Mucosa of rectum (tissue), 2 donors: Measurements from ENCODE around the gene STRN.

Experiments used
- H3K27ac ChIP-seq, 2 donors: one replicate each; pipeline ENCODE4 v1.7.0; 2013; ENCODE audit warnings: inconsistent platforms in 2 of 2, low read depth in 2 of 2, low read length in 2 of 2
- H3K27me3 ChIP-seq, 2 donors: one replicate each; pipeline ENCODE4 v1.7.0; 2013; ENCODE audit warnings: low read length in 2 of 2; ENCODE audit not compliant: control insufficient read depth in 2 of 2, insufficient read depth in 2 of 2
- H3K36me3 ChIP-seq, 2 donors: one replicate each; pipeline ENCODE4 v1.7.0; 2013; ENCODE audit warnings: low read length in 2 of 2; ENCODE audit not compliant: control insufficient read depth in 2 of 2, insufficient read depth in 2 of 2
- H3K4me1 ChIP-seq, 2 donors: one replicate each; pipeline ENCODE4 v1.7.0; 2013; ENCODE audit warnings: low read length in 2 of 2, mild to moderate bottlenecking in 1 of 2; ENCODE audit not compliant: control insufficient read depth in 2 of 2, insufficient read depth in 2 of 2
- H3K4me3 ChIP-seq, 2 donors: one replicate each; pipeline ENCODE4 v1.7.0; 2013; ENCODE audit warnings: low read length in 2 of 2
- H3K9ac ChIP-seq, 2 donors: one replicate each; pipeline ENCODE4 v1.7.0; 2013; ENCODE audit warnings: low read length in 2 of 2, low read depth in 1 of 2, mild to moderate bottlenecking in 1 of 2
- H3K9me3 ChIP-seq, 2 donors: one replicate each; pipeline ENCODE4 v1.7.0; 2013; ENCODE audit warnings: low read length in 2 of 2; ENCODE audit not compliant: control insufficient read depth in 2 of 2
- donor health status: healthy.
- donor health status: Normal muscosa, but diverticular disease.

The STRN gene

GRCh38 chr2:36964496-36965058, 1.8 kb downstream of the STRN start:
- Histone ChIP-seq H3K4me1 (peaks cover 15 to 31% of the 10 kb centered on the region in 2 donors), H3K36me3 (no peaks in the 10 kb centered on the region), H3K4me3 (peak overlapping the region; percentile 24 to 89), H3K9ac (peak overlapping the region in 1 of 2 donors; percentile 86), H3K9me3 (no peaks in the 10 kb centered on the region), H3K27ac (peak overlapping the region; percentile 86 to 88), H3K27me3 (no peaks in the 10 kb centered on the region)

- H3K4me1 ChIP-seq, result peaks cover 14 to 31% of the 10 kb centered on the region in 2 donors
Observed at GRCh38 chr2:36963734-36964133, 2.6 kb downstream of the STRN start.

GRCh38 chr2:36963106-36963505, 3.2 kb downstream of the STRN start:
- Histone ChIP-seq H3K9ac (no peak overlapping the region), H3K27me3 (no peaks in the 10 kb centered on the region), H3K4me3 (no peak overlapping the region), H3K4me1 (peaks cover 12 to 28% of the 10 kb centered on the region in 2 donors), H3K9me3 (no peaks in the 10 kb centered on the region), H3K36me3 (no peaks in the 10 kb centered on the region), H3K27ac (no peak overlapping the region)

More at GRCh38 chr2:36963734-36964133, 2.6 kb downstream of the STRN start:
- no peaks in the 10 kb centered on the region for H3K27me3 ChIP-seq
- no peak overlapping the region for H3K9ac ChIP-seq
- H3K9me3 ChIP-seq, result no peaks in the 10 kb centered on the region
- no peaks in the 10 kb centered on the region for H3K36me3 ChIP-seq
- H3K27ac ChIP-seq, result no peak overlapping the region
- no peak overlapping the region for H3K4me3 ChIP-seq

- Histone ChIP-seq H3K9me3 (no peaks in the 10 kb centered on the region), H3K4me3 (no peak overlapping the region), H3K4me1 (peaks cover 8 to 17% of the 10 kb centered on the region in 2 donors), H3K27ac (no peak overlapping the region), H3K27me3 (no peaks in the 10 kb centered on the region), H3K9ac (no peak overlapping the region), H3K36me3 (no peaks in the 10 kb centered on the region)
Observed at GRCh38 chr2:36960773-36961172, 5.6 kb downstream of the STRN start.

- Histone ChIP-seq H3K27me3 (no peaks in the 10 kb centered on the region), H3K36me3 (no peaks in the 10 kb centered on the region), H3K9me3 (no peaks in the 10 kb centered on the region), H3K27ac (no peak overlapping the region), H3K4me3 (no peak overlapping the region), H3K9ac (no peak overlapping the region), H3K4me1 (peaks cover 8 to 10% of the 10 kb centered on the region in 2 donors)
Observed at GRCh38 chr2:36960005-36960675, 6.2 kb downstream of the STRN start.

GRCh38 chr2:36954977-36955607, 11.2 kb downstream of the STRN start:
- Histone ChIP-seq H3K27me3 (no peaks in the 10 kb centered on the region), H3K9ac (no peak overlapping the region), H3K9me3 (no peaks in the 10 kb centered on the region), H3K4me1 (peaks cover 0 to 4% of the 10 kb centered on the region in 2 donors), H3K27ac (no peak overlapping the region), H3K36me3 (no peaks in the 10 kb centered on the region), H3K4me3 (no peak overlapping the region)

GRCh38 chr2:36952748-36953197, 13.6 kb downstream of the STRN start:
- H3K36me3 ChIP-seq, result no peaks in the 10 kb centered on the region
- no peaks in the 10 kb centered on the region for H3K9me3 ChIP-seq
- no peaks in the 10 kb centered on the region for H3K27me3 ChIP-seq
- no peak overlapping the region for H3K27ac ChIP-seq
- H3K4me1 ChIP-seq, result no peaks in the 10 kb centered on the region
- H3K4me3 ChIP-seq, result no peak overlapping the region
- H3K9ac ChIP-seq, result no peak overlapping the region

GRCh38 chr2:36951574-36951973, 14.8 kb downstream of the STRN start:
- Histone ChIP-seq H3K27ac (no peak overlapping the region), H3K36me3 (no peaks in the 10 kb centered on the region), H3K4me1 (no peaks in the 10 kb centered on the region)

GRCh38 chr2:36951027-36951518, 15.3 kb downstream of the STRN start:
- Histone ChIP-seq H3K27ac (no peak overlapping the region), H3K9ac (no peak overlapping the region), H3K36me3 (no peaks in the 10 kb centered on the region), H3K4me3 (no peak overlapping the region), H3K4me1 (no peaks in the 10 kb centered on the region), H3K27me3 (no peaks in the 10 kb centered on the region), H3K9me3 (no peaks in the 10 kb centered on the region)

More at GRCh38 chr2:36951574-36951973, 14.8 kb downstream of the STRN start:
- no peaks in the 10 kb centered on the region for H3K27me3 ChIP-seq
- no peak overlapping the region for H3K9ac ChIP-seq
- no peaks in the 10 kb centered on the region for H3K9me3 ChIP-seq
- no peak overlapping the region for H3K4me3 ChIP-seq

- H3K9me3 ChIP-seq, result no peaks in the 10 kb centered on the region
- H3K27me3 ChIP-seq, result no peaks in the 10 kb centered on the region
- no peak overlapping the region for H3K27ac ChIP-seq
- no peaks in the 10 kb centered on the region for H3K36me3 ChIP-seq
- H3K4me3 ChIP-seq, result no peak overlapping the region
- H3K9ac ChIP-seq, result no peak overlapping the region
- H3K4me1 ChIP-seq, result no peaks in the 10 kb centered on the region
Observed at GRCh38 chr2:36949845-36950244, 16.5 kb downstream of the STRN start.
